B cell (primary cell): ENCODE data around the gene RUVBL1. TPM values are rescaled to one million over a fixed set of nuclear protein-coding genes. Genes with fewer than 3 reads are reported as not detected.

Experiments
- ATAC-seq: fragments of 200-7000 bp; cut with Tn5 transposase; one replicate; pipeline ENCODE4 v1.10.0; 2021; ENCODE audit warnings: low read depth, mild to moderate bottlenecking, moderate number of reproducible peaks, moderate library complexity
- CTCF ChIA-PET: fragments of 350-600 bp; sonication (Branson Sonifier 250); formaldehyde crosslinking; loops from one replicate; lab custom pipeline; 2021; ENCODE audit warnings: antibody characterized with exemption, inconsistent platforms; lab: Charles Lee
- POLR2A ChIA-PET: fragments of 350-600 bp; sonication (Branson Sonifier 250); formaldehyde crosslinking; loops from one replicate; lab custom pipeline; 2021; ENCODE audit warnings: antibody characterized with exemption; lab: Charles Lee
- DNase-seq: peaks from one replicate; pipeline ENCODE4 v3.0.0; 2013
- H2AFZ ChIP-seq: 2 replicates; pipeline ENCODE4 v1.6.1; 2012; ENCODE audit warnings: mild to moderate bottlenecking, low read depth, low read length; ENCODE audit not compliant: insufficient read depth, poor library complexity, severe bottlenecking
- H3K27ac ChIP-seq, 2 donors: 1 replicate in 1 of 2; 2 replicates in 1 of 2; pipeline ENCODE4 v1.5.1; 2012 to 2013; ENCODE audit warnings: low read length in 2 of 2, mild to moderate bottlenecking in 2 of 2, moderate library complexity in 1 of 2
- H3K27me3 ChIP-seq, 4 experiments: fragments of 200-600 bp in 1 of 4; sonication (generic) in 1 of 4; replicated peaks in 1 of 4; 1 replicate in 2 of 4; 2 replicates in 2 of 4; pipeline versions ENCODE4 v1.6.1 to v1.7.0; 2013 to 2016; ENCODE audit warnings: low read length in 3 of 4, mild to moderate bottlenecking in 2 of 4, mixed read lengths in 1 of 4, moderate library complexity in 1 of 4; ENCODE audit not compliant: insufficient read depth in 4 of 4, control insufficient read depth in 3 of 4; ENCODE audit errors: control extremely low read depth in 1 of 4
- H3K36me3 ChIP-seq, 2 experiments: replicated peaks in 1 of 2; 1 replicate in 1 of 2; 2 replicates in 1 of 2; pipeline versions ENCODE4 v1.6.1 to v1.7.1; 2013; ENCODE audit warnings: low read length in 1 of 2; ENCODE audit not compliant: insufficient read depth in 2 of 2, control insufficient read depth in 1 of 2; ENCODE audit errors: control extremely low read depth in 1 of 2, extremely low read depth in 1 of 2
- H3K4me1 ChIP-seq, 2 donors: fragments of 200-600 bp in 1 of 2; sonication (generic) in 1 of 2; 1 replicate in 1 of 2; 2 replicates in 1 of 2; pipeline versions ENCODE4 v1.5.1 to v1.6.1; 2013 to 2017; ENCODE audit warnings: low read length in 2 of 2; ENCODE audit not compliant: control insufficient read depth in 2 of 2, insufficient read depth in 2 of 2
- H3K4me2 ChIP-seq: replicated peaks from 2 replicates; pipeline ENCODE3; 2012; ENCODE audit warnings: mild to moderate bottlenecking, low read depth, low read length; ENCODE audit not compliant: poor library complexity, severe bottlenecking
- H3K4me3 ChIP-seq, 5 experiments: fragments of 200-600 bp in 1 of 5; sonication (generic) in 1 of 5; 1 replicate in 3 of 5; 2 replicates in 2 of 5; pipeline versions ENCODE4 v1.5.1 to v1.7.0; 2011 to 2016; ENCODE audit warnings: low read length in 4 of 5, mild to moderate bottlenecking in 4 of 5, low read depth in 2 of 5, control low read depth in 1 of 5, moderate library complexity in 1 of 5; ENCODE audit not compliant: insufficient read depth in 1 of 5; ENCODE audit errors: control extremely low read depth in 1 of 5, extremely low read depth in 1 of 5
- H3K79me2 ChIP-seq: fragments of 200-600 bp; sonication (generic); one replicate; pipeline ENCODE4 v1.6.0; 2016; ENCODE audit warnings: low read length; ENCODE audit not compliant: control insufficient read depth, insufficient read depth
- H3K9ac ChIP-seq: fragments of 200-600 bp; sonication (generic); 2 replicates; pipeline ENCODE4 v1.6.1; 2017; ENCODE audit warnings: mild to moderate bottlenecking, low read length, moderate library complexity
- H3K9me3 ChIP-seq, 3 donors: one replicate each; pipeline versions ENCODE4 v1.6.1 to v1.7.1; 2013; ENCODE audit warnings: low read length in 2 of 3; ENCODE audit not compliant: control insufficient read depth in 2 of 3, insufficient read depth in 1 of 3; ENCODE audit errors: control extremely low read depth in 1 of 3
- H4K20me1 ChIP-seq: 2 replicates; pipeline ENCODE4 v1.6.0; 2012; ENCODE audit warnings: mild to moderate bottlenecking, low read length; ENCODE audit not compliant: insufficient read depth, control insufficient read depth, poor library complexity, severe bottlenecking
- H3K27ac Mint-ChIP-seq: one replicate; pipeline ENCODE4 v1.8.0; 2021; ENCODE audit warnings: mixed read lengths
- H3K27me3 Mint-ChIP-seq: one replicate; pipeline ENCODE4 v1.8.0; 2021; ENCODE audit warnings: mixed read lengths
- H3K4me1 Mint-ChIP-seq: one replicate; pipeline ENCODE4 v1.8.0; 2021; ENCODE audit warnings: mixed read lengths
- H3K4me3 Mint-ChIP-seq: one replicate; pipeline ENCODE4 v1.8.0; 2021; ENCODE audit warnings: mixed read lengths
- H3K9me3 Mint-ChIP-seq: one replicate; pipeline ENCODE4 v1.8.0; 2022; ENCODE audit warnings: mixed read lengths; ENCODE audit not compliant: insufficient read depth
- EZH2 ChIP-seq: IDR thresholded peaks from 2 replicates; pipeline ENCODE4 v1.6.1; 2012; ENCODE audit warnings: borderline replicate concordance, low read depth, mild to moderate bottlenecking, moderate library complexity, low read length; ENCODE audit not compliant: insufficient read depth, poor library complexity, severe bottlenecking
- WGBS: methylation state at CpG from one replicate; pipeline ENCODE4 v1.1.5; 2013; ENCODE audit warnings: missing lambda C conversion rate; ENCODE audit not compliant: insufficient coverage; 5-methylcytosine and 5-hydroxymethylcytosine counted together
- intact Hi-C: fragments of 100-400 bp; cut with micrococcal nuclease; formaldehyde crosslinking; loops from one replicate; pipeline ENCODE4 v1.10.0; 2022
- polyA plus RNA-seq: library from polyadenylated mRNA; depleted of rRNA; stranded (reverse); fragments of >200 nt; gene quantifications from 2 replicates; pipeline ENCODE4 v1.2.3, GENCODE V29; 2012
- total RNA-seq, 2 donors: library from RNA; stranded (reverse); fragments of 120-200 nt in 1 of 2; gene quantifications; 1 replicate in 1 of 2; 2 replicates in 1 of 2; pipeline versions ENCODE4 v1.2.3 to v1.2.4, GENCODE V29; 2013 to 2022
- TF ChIP-seq, protein P1 (sequence below): fragments of 200-600 bp; IDR thresholded peaks from one replicate; pipeline ENCODE4 v1.8.0; 2022; ENCODE audit warnings: antibody characterized with exemption, mild to moderate bottlenecking

RUVBL1 gene
- total and polyA plus RNA-seq, 2 donors (not counting 1 experiment from before 2014, with no cell fraction given): 20.4 to 20.5 TPM

DNA sequence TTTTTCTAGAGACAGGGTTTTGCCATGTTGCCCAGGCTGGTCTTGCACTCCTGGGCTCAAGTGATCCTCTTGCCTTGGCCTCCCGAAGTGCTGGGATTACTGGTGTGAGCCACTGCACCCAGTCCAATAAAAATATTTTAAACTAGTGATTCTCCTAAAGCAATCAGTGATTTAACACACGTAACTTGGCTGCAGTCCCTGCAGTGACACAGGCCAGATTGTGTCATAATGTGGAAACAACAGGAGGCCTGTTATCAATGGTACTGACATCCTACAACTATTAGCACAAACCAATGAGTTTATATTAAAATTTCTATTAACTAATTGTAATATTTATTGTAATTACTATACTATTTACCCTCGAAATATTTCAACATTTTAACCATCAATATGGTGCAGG lies 73.0 kb downstream of the RUVBL1 start:
- peaks cover 0 to 14% of the 10 kb centered on the region in 2 experiments for H3K36me3 ChIP-seq
- CTCF ChIA-PET: no interaction called here
- H3K79me2 ChIP-seq: peaks cover 43% of the 10 kb centered on the region
- H3K9me3 ChIP-seq: no peaks in the 10 kb centered on the region
- TF ChIP-seq EZH2: no peak
- TF ChIP-seq, protein P1, sequence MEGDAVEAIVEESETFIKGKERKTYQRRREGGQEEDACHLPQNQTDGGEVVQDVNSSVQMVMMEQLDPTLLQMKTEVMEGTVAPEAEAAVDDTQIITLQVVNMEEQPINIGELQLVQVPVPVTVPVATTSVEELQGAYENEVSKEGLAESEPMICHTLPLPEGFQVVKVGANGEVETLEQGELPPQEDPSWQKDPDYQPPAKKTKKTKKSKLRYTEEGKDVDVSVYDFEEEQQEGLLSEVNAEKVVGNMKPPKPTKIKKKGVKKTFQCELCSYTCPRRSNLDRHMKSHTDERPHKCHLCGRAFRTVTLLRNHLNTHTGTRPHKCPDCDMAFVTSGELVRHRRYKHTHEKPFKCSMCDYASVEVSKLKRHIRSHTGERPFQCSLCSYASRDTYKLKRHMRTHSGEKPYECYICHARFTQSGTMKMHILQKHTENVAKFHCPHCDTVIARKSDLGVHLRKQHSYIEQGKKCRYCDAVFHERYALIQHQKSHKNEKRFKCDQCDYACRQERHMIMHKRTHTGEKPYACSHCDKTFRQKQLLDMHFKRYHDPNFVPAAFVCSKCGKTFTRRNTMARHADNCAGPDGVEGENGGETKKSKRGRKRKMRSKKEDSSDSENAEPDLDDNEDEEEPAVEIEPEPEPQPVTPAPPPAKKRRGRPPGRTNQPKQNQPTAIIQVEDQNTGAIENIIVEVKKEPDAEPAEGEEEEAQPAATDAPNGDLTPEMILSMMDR: no peak
- POLR2A ChIA-PET: no interaction called here
- H2AFZ ChIP-seq: no peak overlapping the region
- H3K9ac ChIP-seq: no peak overlapping the region
- ATAC-seq: no peak
- Mint-ChIP-seq H3K9me3 (no peaks in the 10 kb centered on the region), H3K27me3 (peaks cover 5% of the 10 kb centered on the region), H3K4me3 (peak overlapping the region; percentile 95), H3K4me1 (peaks cover 38% of the 10 kb centered on the region), H3K27ac (no peak overlapping the region)
- no peak for DNase-seq
- H3K27ac ChIP-seq: no peak overlapping the region
- H3K27me3 ChIP-seq: peaks cover 0 to 5% (median 0%) of the 10 kb centered on the region in 4 experiments
- H4K20me1 ChIP-seq: peaks cover 11% of the 10 kb centered on the region
- WGBS: 100% methylated on average over 1 of the region's 3 CpGs
- no peak overlapping the region for H3K4me2 ChIP-seq
- intact Hi-C loops: loop anchor here (5.0 kb wide), 6 partner anchors 677 to 1842 kb away; partner anchors contain the start of genes KLF15, PLXNA1, RAB7A and TMCC1
- no peak overlapping the region for H3K4me3 ChIP-seq
- peaks cover 31 to 32% of the 10 kb centered on the region in 2 donors for H3K4me1 ChIP-seq

DNA sequence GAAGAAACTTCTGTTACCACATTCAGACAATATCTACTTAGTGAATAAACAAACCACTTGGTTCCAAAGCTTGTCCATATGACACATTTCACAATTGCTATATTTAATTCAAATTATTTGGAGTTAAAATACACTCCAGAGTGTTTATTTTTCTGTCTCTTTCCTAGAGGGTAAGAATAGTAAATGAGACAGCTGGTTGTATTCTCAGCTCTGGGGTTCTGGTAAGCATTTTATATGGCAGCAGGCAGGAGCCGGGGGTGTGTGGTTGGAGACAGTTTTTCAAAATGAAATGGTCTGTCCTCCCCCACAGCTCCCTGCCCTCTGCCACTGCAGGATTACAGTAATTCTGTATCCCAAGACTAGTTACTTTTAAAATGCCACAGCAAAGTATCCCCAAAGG lies 82.3 kb downstream of the RUVBL1 start:
- TF ChIP-seq, protein P1: no peak
- TF ChIP-seq EZH2: no peak
- Histone ChIP-seq H4K20me1 (no peaks in the 10 kb centered on the region), H3K27ac (no peak overlapping the region), H3K4me2 (no peak overlapping the region), H3K79me2 (no peaks in the 10 kb centered on the region), H3K36me3 (no peaks in the 10 kb centered on the region), H3K4me1 (no peaks in the 10 kb centered on the region), H3K27me3 (peaks cover 0 to 5% (median 2%) of the 10 kb centered on the region in 4 experiments), H3K4me3 (no peak overlapping the region), H2AFZ (no peak overlapping the region), H3K9me3 (no peaks in the 10 kb centered on the region), H3K9ac (no peak overlapping the region)
- Mint-ChIP-seq H3K4me3 (no peak overlapping the region), H3K27me3 (peaks cover 17% of the 10 kb centered on the region), H3K9me3 (no peaks in the 10 kb centered on the region), H3K27ac (no peak overlapping the region), H3K4me1 (no peaks in the 10 kb centered on the region)
- DNase-seq (no peak), ATAC-seq (no peak)
- WGBS: no CpG with 5 or more reads among the region's 1 CpG
- CTCF ChIA-PET: interaction anchor here (1.2 kb wide), 1 partner anchor 467 kb away, joined by 3 read pairs; no protein-coding TSS in a partner anchor
- POLR2A ChIA-PET: no interaction called here
- intact Hi-C loops: no loop called here
